Measurements from ENCODE around the gene SH3TC1. TPM values are rescaled to one million over a fixed set of nuclear protein-coding genes. Genes with fewer than 3 reads are reported as not detected.

Gene SH3TC1
- total RNA-seq, 4 donors from 2014 or later: 15.0 to 78.6 (median 41.4) TPM

DNA sequence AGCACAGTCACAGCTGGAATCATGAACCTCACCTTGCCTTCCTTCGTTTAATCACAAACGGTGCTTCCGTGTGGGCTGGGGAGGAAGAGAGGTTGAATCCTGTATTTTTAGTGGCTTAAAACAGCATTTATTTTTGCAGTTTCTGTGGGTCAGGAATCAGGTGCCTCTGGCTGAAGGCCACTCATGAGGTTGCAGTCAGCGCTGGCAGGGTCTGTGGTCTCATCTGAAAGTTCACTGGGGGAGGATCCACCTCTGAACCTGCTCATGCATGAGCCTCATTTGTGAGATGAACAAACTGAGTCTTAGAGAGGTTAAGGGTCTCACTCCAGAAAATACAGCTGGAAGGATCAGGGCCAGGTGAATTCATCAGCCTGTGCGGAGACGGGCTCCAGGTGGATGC lies 23.4 kb upstream of the SH3TC1 start:
- H3K36me3 ChIP-seq: no peaks in the 10 kb centered on the region
- H3K4me1 ChIP-seq: peaks cover 0 to 4% (median 0%) of the 10 kb centered on the region in 4 donors
- no peaks in the 10 kb centered on the region for H3K9me3 ChIP-seq
- in situ Hi-C loops (cut with MboI; ENCODE audit: low pct_ligation_motif_present in 1 of 4, low pct_unique_long_range_greater_than_20kb in 1 of 4, low sequenced_read_pairs in 3 of 4) (no loop called here), intact Hi-C loops (cut with DNase I; ENCODE audit: low total_unique reads) (no loop called here)
- TF ChIP-seq EP300 (IDR thresholded peaks at IDR 0.05; ENCODE audit: low read depth): no peak
- no peak for TF ChIP-seq CTCF (IDR thresholded peaks at IDR 0.05)
- no peak for TF ChIP-seq POLR2A (IDR thresholded peaks at IDR 0.05)
- no peak for TF ChIP-seq POLR2AphosphoS5 (IDR thresholded peaks at IDR 0.05)
- 76% methylated on average over 6 of the region's 6 CpGs; no CpG with 5 or more reads in 1 of the 2 donors for WGBS, 2 donors (ENCODE audit: low coverage in 1 of 2)
- H3K4me3 ChIP-seq: no peak overlapping the region
- DNase-seq: no peak
- peaks cover 5% of the 10 kb centered on the region for H3K27me3 ChIP-seq
- H3K27ac ChIP-seq: no peak overlapping the region

- Histone ChIP-seq H3K9me3 (no peaks in the 10 kb centered on the region), H3K4me1 (peaks cover 0 to 9% (median 4%) of the 10 kb centered on the region in 4 donors), H3K4me3 (no peak overlapping the region), H3K27ac (no peak overlapping the region), H3K27me3 (no peaks in the 10 kb centered on the region), H3K36me3 (no peaks in the 10 kb centered on the region)
- TF ChIP-seq CTCF (IDR thresholded peaks at IDR 0.05): peak; percentile 71 to 88 (median 80)
- no peak for TF ChIP-seq EP300 (IDR thresholded peaks at IDR 0.05; ENCODE audit: low read depth)
- no peak for TF ChIP-seq POLR2AphosphoS5 (IDR thresholded peaks at IDR 0.05)
- in situ Hi-C loops (cut with MboI; ENCODE audit: low pct_ligation_motif_present in 1 of 4, low pct_unique_long_range_greater_than_20kb in 1 of 4, low sequenced_read_pairs in 3 of 4) (no loop called here), intact Hi-C loops (cut with DNase I; ENCODE audit: low total_unique reads) (no loop called here)
- WGBS, 2 donors (ENCODE audit: low coverage in 1 of 2): 29% methylated on average over 17 of the region's 17 CpGs; no CpG with 5 or more reads in 1 of the 2 donors
- peak; percentile 54 for DNase-seq
Measured at GRCh38 chr4:8176547-8177399, 22.3 kb upstream of the SH3TC1 start.

GRCh38 chr4:8177552-8177951 lies 21.5 kb upstream of the SH3TC1 start:
- H3K4me3 ChIP-seq: no peak overlapping the region
- in situ Hi-C loops (cut with MboI; ENCODE audit: low pct_ligation_motif_present in 1 of 4, low pct_unique_long_range_greater_than_20kb in 1 of 4, low sequenced_read_pairs in 3 of 4) (no loop called here), intact Hi-C loops (cut with DNase I; ENCODE audit: low total_unique reads) (no loop called here)
- H3K36me3 ChIP-seq: no peaks in the 10 kb centered on the region
- no peak for DNase-seq
- H3K4me1 ChIP-seq: peaks cover 0 to 17% (median 11%) of the 10 kb centered on the region in 4 donors
- no peak for TF ChIP-seq POLR2A (IDR thresholded peaks at IDR 0.05)
- no peak for TF ChIP-seq POLR2AphosphoS5 (IDR thresholded peaks at IDR 0.05)
- TF ChIP-seq EP300 (IDR thresholded peaks at IDR 0.05; ENCODE audit: low read depth): no peak
- no peak for TF ChIP-seq CTCF (IDR thresholded peaks at IDR 0.05)
- WGBS, 2 donors (ENCODE audit: low coverage in 1 of 2): 76 to 83% methylated on average over 1 to 6 of the region's 6 CpGs
- H3K9me3 ChIP-seq: no peaks in the 10 kb centered on the region
- H3K27me3 ChIP-seq: no peaks in the 10 kb centered on the region
- no peak overlapping the region for H3K27ac ChIP-seq

DNA sequence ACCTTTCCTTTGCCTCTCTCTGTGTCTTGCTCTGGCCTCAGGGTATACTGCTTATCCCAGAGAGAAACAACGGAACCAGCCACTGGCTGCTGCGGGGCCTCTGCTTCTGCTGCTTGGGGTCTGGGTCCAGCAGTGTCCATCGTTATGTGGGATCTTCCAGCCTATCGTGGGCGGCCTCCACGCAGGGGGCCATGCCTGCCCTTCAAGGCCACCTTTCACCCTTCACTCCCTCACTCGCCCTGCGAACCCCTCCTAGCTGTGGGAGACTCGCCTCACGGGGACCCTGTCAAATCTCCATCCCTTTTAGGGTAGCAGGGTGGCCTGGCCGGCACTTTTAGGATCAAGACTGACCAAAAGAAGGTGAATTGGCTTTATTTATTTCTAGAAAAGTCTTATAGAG lies 21.1 kb upstream of the SH3TC1 start:
- Histone ChIP-seq H3K9me3 (no peaks in the 10 kb centered on the region), H3K4me1 (peaks cover 0 to 21% (median 16%) of the 10 kb centered on the region in 4 donors), H3K27ac (no peak overlapping the region), H3K27me3 (no peaks in the 10 kb centered on the region), H3K36me3 (no peaks in the 10 kb centered on the region), H3K4me3 (no peak overlapping the region)
- intact Hi-C loops (cut with DNase I; ENCODE audit: low total_unique reads): no loop called here
- no peak for TF ChIP-seq POLR2AphosphoS5 (IDR thresholded peaks at IDR 0.05)
- TF ChIP-seq CTCF (IDR thresholded peaks at IDR 0.05): no peak
- TF ChIP-seq EP300 (IDR thresholded peaks at IDR 0.05; ENCODE audit: low read depth): no peak
- in situ Hi-C loops (cut with MboI; ENCODE audit: low pct_ligation_motif_present in 1 of 4, low pct_unique_long_range_greater_than_20kb in 1 of 4, low sequenced_read_pairs in 3 of 4): no loop called here
- WGBS, 2 donors (ENCODE audit: low coverage in 1 of 2): 83 to 92% methylated on average over 1 to 11 of the region's 11 CpGs
- DNase-seq: no peak

Measured in transverse colon (tissue), 4 donors.